Measurements from ENCODE around the gene SDK1.

SDK1 gene

DNA sequence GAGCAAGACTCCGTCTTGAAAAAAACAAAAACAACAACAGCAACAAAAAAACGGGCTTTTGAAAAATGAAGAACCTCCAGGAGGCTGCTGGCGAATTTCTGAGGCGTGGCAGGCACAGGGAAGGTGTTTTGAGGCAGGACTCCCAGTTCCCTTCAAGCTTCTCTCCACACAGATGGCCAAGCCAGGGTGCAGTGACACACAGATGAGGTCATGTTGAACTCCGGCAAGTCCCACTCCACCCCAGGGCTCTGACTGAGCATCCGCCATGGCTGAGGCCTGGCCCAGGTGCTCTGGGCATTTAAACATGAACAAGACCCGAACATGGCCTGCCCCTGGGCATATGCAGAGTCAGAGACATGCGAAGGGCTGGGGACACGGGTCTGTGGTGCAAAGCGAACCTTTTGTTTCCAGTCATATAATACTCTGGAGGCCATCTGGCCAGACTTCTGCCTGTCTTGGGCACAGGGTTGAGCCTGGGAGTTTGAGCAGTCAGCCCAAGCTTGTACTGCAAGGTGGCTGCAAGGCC lies 866.4 kb downstream of the SDK1 start:
- in situ Hi-C loops (cut with MboI; ENCODE audit: low pct_unique_long_range_greater_than_20kb, low sequenced_read_pairs, unreplicated experiment) = no loop called here
- DNase-seq (ENCODE audit: low spot score) = no peak
- no peak for TF ChIP-seq CTCF (IDR thresholded peaks at IDR 0.05; ENCODE audit: extremely low read depth, insufficient read depth, missing control alignments)

GRCh38 chr7:4168041-4168440 lies 867.0 kb downstream of the SDK1 start:
- in situ Hi-C loops (cut with MboI; ENCODE audit: low pct_unique_long_range_greater_than_20kb, low sequenced_read_pairs, unreplicated experiment) = no loop called here
- TF ChIP-seq CTCF (IDR thresholded peaks at IDR 0.05; ENCODE audit: extremely low read depth, insufficient read depth, missing control alignments) = no peak

GRCh38 chr7:4168541-4168940 lies 867.5 kb downstream of the SDK1 start:
- no peak for TF ChIP-seq CTCF (IDR thresholded peaks at IDR 0.05; ENCODE audit: extremely low read depth, insufficient read depth, missing control alignments)
- in situ Hi-C loops (cut with MboI; ENCODE audit: low pct_unique_long_range_greater_than_20kb, low sequenced_read_pairs, unreplicated experiment) = no loop called here
- DNase-seq (ENCODE audit: low spot score) = no peak

More at GRCh38 chr7:4168041-4168440, 867.0 kb downstream of the SDK1 start:
- DNase-seq (ENCODE audit: low spot score) = no peak

DNA sequence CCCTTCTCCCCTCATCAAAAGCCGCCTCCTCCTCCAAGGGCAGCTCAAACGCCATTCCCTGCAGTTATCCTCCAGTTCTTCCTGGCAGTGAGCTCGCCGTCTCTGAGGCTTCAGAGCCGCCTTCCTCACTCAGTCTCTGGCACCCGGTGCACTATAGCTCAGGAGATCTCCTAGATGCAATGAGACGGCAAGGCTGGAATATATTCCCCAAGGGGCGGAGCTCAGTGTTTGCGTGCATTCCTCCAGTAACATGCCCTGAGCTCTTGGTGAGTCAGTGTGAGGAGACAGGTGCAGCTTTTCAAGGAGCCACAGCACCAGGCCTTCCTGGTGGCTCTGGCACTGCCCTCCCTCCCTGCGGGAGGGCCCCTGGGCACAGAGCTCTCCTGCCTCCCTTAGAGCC lies 868.4 kb downstream of the SDK1 start:
- in situ Hi-C loops (cut with MboI; ENCODE audit: low pct_unique_long_range_greater_than_20kb, low sequenced_read_pairs, unreplicated experiment) = no loop called here
- TF ChIP-seq CTCF (IDR thresholded peaks at IDR 0.05; ENCODE audit: extremely low read depth, insufficient read depth, missing control alignments) = no peak
- DNase-seq (ENCODE audit: low spot score) = no peak

- in situ Hi-C loops (cut with MboI; ENCODE audit: low pct_unique_long_range_greater_than_20kb, low sequenced_read_pairs, unreplicated experiment) = no loop called here
- TF ChIP-seq CTCF (IDR thresholded peaks at IDR 0.05; ENCODE audit: extremely low read depth, insufficient read depth, missing control alignments) = no peak
- no peak for DNase-seq (ENCODE audit: low spot score)
Observed at GRCh38 chr7:4170997-4171786, 870.1 kb downstream of the SDK1 start.

DNA sequence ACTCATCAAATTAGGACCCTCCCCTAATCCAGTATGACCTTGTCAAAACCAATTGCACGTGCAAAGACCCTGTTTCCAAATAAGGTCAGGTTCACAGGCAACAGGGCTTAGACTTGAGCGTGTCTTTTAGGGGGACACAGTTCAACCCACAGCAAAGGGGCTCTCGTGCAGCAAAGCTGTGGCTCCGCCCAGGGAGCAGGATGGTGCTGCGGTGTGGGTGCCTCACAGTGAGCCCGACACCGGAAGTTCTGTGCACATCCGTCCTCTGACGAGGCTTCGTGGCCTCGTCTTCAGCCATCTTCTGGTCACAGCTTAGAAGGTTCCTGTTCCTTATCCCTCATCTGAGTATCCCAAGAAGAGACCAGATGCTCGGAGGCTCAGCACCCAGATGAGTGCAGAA lies 871.8 kb downstream of the SDK1 start:
- in situ Hi-C loops (cut with MboI; ENCODE audit: low pct_unique_long_range_greater_than_20kb, low sequenced_read_pairs, unreplicated experiment) = no loop called here
- no peak for TF ChIP-seq CTCF (IDR thresholded peaks at IDR 0.05; ENCODE audit: extremely low read depth, insufficient read depth, missing control alignments)
- no peak for DNase-seq (ENCODE audit: low spot score)
